Measurements from ENCODE around the gene SCAMP1.

DNA sequence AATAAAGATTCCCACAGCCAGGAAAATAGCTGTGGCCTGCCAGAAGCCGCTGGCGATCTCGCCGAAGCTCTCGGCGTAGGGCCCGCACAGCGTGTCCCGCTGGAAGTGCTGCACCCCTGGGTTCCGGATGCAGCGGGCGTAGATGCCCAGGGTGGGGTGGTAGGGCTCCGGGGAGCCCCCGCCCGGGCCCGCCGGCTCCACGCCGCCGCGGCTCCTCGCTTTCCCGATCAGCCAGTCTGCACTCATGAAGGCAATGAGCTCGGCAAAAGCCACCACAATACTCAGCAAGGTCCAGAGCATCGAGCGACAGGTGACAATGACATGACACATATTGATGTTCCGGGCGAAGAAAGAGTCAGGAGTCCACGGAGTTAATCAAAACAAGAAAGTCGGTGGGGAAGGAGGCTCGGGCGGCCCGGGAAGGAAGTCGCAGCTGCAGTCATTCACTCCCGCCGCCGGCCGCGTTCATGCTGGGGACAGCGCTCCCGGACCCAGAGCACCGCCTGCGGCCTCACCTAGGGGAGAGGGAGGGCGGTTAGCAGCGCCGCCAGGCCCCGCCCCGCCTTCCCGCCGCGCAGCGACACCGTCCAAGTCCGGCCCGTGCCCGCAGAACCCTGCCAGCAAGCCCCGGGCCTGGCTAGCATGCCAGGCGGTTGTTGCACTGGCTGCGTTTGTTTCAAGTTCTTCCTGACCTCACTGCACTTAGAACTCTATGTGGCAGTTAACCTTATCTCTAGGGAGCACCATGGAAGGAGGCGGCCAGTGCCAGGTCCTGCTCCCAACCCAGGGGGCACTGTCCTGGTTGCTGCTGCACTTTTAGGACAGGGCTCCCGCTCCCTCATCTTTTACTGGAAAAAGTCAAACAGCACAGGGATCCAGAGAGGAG lies 149.7 kb downstream of the SCAMP1 start:
- no peak for TF ChIP-seq EZH2phosphoT487 (IDR thresholded peaks at IDR 0.05; ENCODE audit: insufficient read depth, low read depth)
- TF ChIP-seq EZH2 (IDR thresholded peaks at IDR 0.05; ENCODE audit: insufficient read depth, poor library complexity, severe bottlenecking) = no peak
